GM23338 (cell line): ENCODE measurements around the gene INHBB. TPM values are rescaled to one million over a fixed set of nuclear protein-coding genes. Genes with fewer than 3 reads are reported as not detected.

ENCODE experiments used
- ATAC-seq: fragments of 200-7000 bp; cut with Tn5 transposase; 3 replicates; pipeline ENCODE4 v1.9.1; 2020
- DNase-seq: peaks from one replicate; pipeline ENCODE4 v3.0.0-alpha.2; 2015; ENCODE audit warnings: low spot score
- H2AFZ ChIP-seq: fragments of 200-600 bp; sonication (generic); 2 replicates; pipeline ENCODE4 v1.8.0; 2016; ENCODE audit warnings: antibody characterized with exemption, mild to moderate bottlenecking, moderate library complexity
- H3F3A ChIP-seq: fragments of 200-600 bp; sonication (generic); replicated peaks from 2 replicates; pipeline ENCODE4 v1.8.0; 2017; ENCODE audit warnings: antibody characterized with exemption, mixed run types, low read depth
- H3K27ac ChIP-seq: fragments of 200-600 bp; sonication (generic); 2 replicates; pipeline ENCODE4 v1.6.1; 2016; ENCODE audit warnings: low read depth
- H3K27me3 ChIP-seq: fragments of 200-600 bp; sonication (generic); 2 replicates; pipeline ENCODE4 v1.8.0; 2016; ENCODE audit warnings: mild to moderate bottlenecking, mixed run types, moderate library complexity; ENCODE audit not compliant: insufficient read depth
- H3K36me3 ChIP-seq: fragments of 200-600 bp; sonication (generic); 2 replicates; pipeline ENCODE4 v1.8.0; 2016; ENCODE audit warnings: mild to moderate bottlenecking; ENCODE audit not compliant: insufficient read depth
- H3K4me1 ChIP-seq: fragments of 200-600 bp; sonication (generic); 2 replicates; pipeline ENCODE4 v1.8.0; 2016; ENCODE audit warnings: mild to moderate bottlenecking, moderate library complexity; ENCODE audit not compliant: insufficient read depth
- H3K4me2 ChIP-seq: fragments of 200-600 bp; sonication (generic); 2 replicates; pipeline ENCODE4 v1.7.1; 2017; ENCODE audit warnings: mixed run types
- H3K4me3 ChIP-seq: fragments of 200-600 bp; sonication (generic); 2 replicates; pipeline ENCODE4 v1.6.1; 2016; ENCODE audit warnings: mixed run types
- H3K79me2 ChIP-seq: fragments of 200-600 bp; sonication (generic); replicated peaks from 2 replicates; pipeline ENCODE4 v1.8.0; 2017; ENCODE audit warnings: mild to moderate bottlenecking; ENCODE audit not compliant: insufficient read depth
- H3K9me2 ChIP-seq: fragments of 200-600 bp; sonication (generic); 2 replicates; pipeline ENCODE4 v1.8.0; 2017; ENCODE audit not compliant: insufficient read depth
- H4K20me1 ChIP-seq: fragments of 200-600 bp; sonication (generic); replicated peaks from 2 replicates; pipeline ENCODE4 v1.8.0; 2017; ENCODE audit warnings: mild to moderate bottlenecking; ENCODE audit not compliant: insufficient read depth
- H3K27ac Mint-ChIP-seq: 2 replicates; pipeline ENCODE4 v1.8.0; 2020; ENCODE audit warnings: inconsistent platforms, mild to moderate bottlenecking, moderate library complexity, mixed read lengths
- H3K27me3 Mint-ChIP-seq: 3 replicates; pipeline ENCODE4 v1.8.0; 2022; ENCODE audit warnings: low read depth, mild to moderate bottlenecking, moderate library complexity, mixed read lengths, inconsistent platforms; ENCODE audit not compliant: insufficient read depth, poor library complexity
- H3K36me3 Mint-ChIP-seq: 3 replicates; pipeline ENCODE4 v1.8.0; 2021; ENCODE audit warnings: low read depth, mild to moderate bottlenecking, inconsistent platforms, moderate library complexity, mixed read lengths
- H3K4me1 Mint-ChIP-seq: 3 replicates; pipeline ENCODE4 v1.8.0; 2020; ENCODE audit warnings: mild to moderate bottlenecking, inconsistent platforms, mixed read lengths
- H3K4me3 Mint-ChIP-seq: 3 replicates; pipeline ENCODE4 v1.8.0; 2021; ENCODE audit warnings: moderate library complexity, mild to moderate bottlenecking, inconsistent platforms, mixed read lengths
- H3K9me3 Mint-ChIP-seq: 3 replicates; pipeline ENCODE4 v1.8.0; 2020; ENCODE audit warnings: moderate library complexity, mild to moderate bottlenecking, inconsistent platforms, mixed read lengths
- CREB1 ChIP-seq: fragments of 250-450 bp; sonication (Bioruptor Pico); IDR thresholded peaks from 2 replicates; pipeline ENCODE4 v1.5.0; 2020; ENCODE audit warnings: low read depth, mild to moderate bottlenecking, moderate library complexity
- EZH2 ChIP-seq: fragments of 200-600 bp; sonication (generic); IDR thresholded peaks from one replicate; pipeline ENCODE4 v1.8.0; 2017; ENCODE audit warnings: antibody characterized with exemption, mild to moderate bottlenecking, low read depth; ENCODE audit not compliant: unreplicated experiment
- JUNB ChIP-seq: IDR thresholded peaks from one replicate; pipeline ENCODE4 v1.6.1; 2016; ENCODE audit warnings: antibody characterized with exemption; ENCODE audit not compliant: unreplicated experiment
- NANOG ChIP-seq: IDR thresholded peaks from 2 replicates; pipeline ENCODE4 v1.6.1; 2016; ENCODE audit warnings: antibody characterized with exemption, borderline replicate concordance
- POLR2AphosphoS5 ChIP-seq: IDR thresholded peaks from 2 replicates; pipeline ENCODE4 v1.6.1; 2016; ENCODE audit warnings: antibody characterized with exemption, low read depth
- ZNF114 ChIP-seq: fragments of 250-450 bp; sonication (Bioruptor Pico); IDR thresholded peaks from 2 replicates; pipeline ENCODE4 v1.5.0; 2020; ENCODE audit warnings: mild to moderate bottlenecking, moderate library complexity
- polyA plus RNA-seq: library from polyadenylated mRNA; unstranded; fragments of >200 nt; fragmentation: Nextera tagmentation; extraction: Ambion mirVana; gene quantifications from 2 replicates; pipeline ENCODE4 v1.2.1, GENCODE V29; 2016
- total RNA-seq: library from RNA; depleted of rRNA; stranded (reverse); fragments of >200 nt; shearing (Covaris generic); gene quantifications from 2 replicates; pipeline ENCODE4 v1.2.3, GENCODE V29; 2014
- TF ChIP-seq, protein P1 (sequence below): IDR thresholded peaks from 2 replicates; pipeline ENCODE4 v1.6.1; 2016; ENCODE audit warnings: antibody characterized with exemption
- TF ChIP-seq, protein P2 (sequence below): fragments of 250-450 bp; sonication (Bioruptor Pico); IDR thresholded peaks from 2 replicates; pipeline ENCODE4 v1.5.0; 2020; ENCODE audit warnings: mild to moderate bottlenecking, moderate library complexity
- TF ChIP-seq, protein P3 (sequence below): IDR thresholded peaks from one replicate; pipeline ENCODE4 v1.6.1; 2018; ENCODE audit warnings: antibody characterized with exemption; ENCODE audit not compliant: unreplicated experiment
- TF ChIP-seq, protein P4 (sequence below), 2 experiments: fragments of 200-600 bp in 1 of 2; sonication (generic) in 1 of 2; conservative IDR thresholded peaks; 2 replicates each; pipeline versions ENCODE4 v1.5.1 to v1.6.1; 2016 to 2017; ENCODE audit warnings: antibody characterized with exemption in 2 of 2, low read depth in 2 of 2, mild to moderate bottlenecking in 2 of 2, moderate library complexity in 1 of 2

Gene INHBB
- total and polyA plus RNA-seq, 2 experiments from 2014 or later, result 0.21 TPM; not detected in 1

DNA sequence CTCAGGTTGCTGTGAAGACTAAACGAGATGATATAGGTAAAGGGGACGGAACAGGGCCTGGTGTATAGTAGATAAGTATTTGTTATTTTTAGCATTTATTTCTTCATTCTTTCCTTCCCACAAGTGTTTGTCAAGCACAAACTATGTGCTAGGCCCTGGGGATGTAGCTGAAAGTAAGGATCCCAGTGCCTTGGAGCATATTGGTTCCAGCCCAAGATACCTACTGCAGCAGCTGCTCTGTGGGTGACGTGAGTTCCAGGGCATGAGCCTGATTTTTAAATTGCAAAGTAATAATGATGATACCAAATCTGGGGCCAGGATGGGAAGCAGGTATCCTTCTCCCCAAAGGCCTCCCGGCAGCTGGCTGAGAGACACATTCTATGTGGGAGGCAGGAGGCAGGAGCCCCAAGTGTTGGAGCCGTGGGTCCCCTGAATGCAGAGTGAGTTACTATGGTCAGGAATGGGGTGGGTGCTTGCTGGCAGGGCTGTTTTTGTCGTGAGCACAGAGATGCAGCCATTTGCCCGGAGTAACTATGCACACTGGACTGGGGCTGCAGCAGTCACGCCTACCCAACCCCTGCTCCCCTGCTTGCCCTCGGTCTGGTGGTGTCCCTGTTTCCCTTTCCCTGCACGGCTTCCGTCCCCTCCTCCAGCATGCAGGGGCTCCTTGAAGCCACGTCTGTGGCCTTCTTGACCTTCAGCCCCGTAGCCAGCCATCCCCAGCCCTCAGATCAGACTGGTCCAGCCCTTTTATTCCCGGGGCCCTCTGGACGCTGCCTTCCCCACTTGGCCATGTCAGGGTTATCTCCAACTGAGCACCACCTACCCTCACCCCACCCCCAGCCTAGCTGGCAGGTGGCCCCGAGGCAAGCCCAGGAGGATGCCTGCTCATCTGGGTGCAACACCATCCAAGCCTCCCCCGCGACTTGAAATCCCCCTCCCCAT, 52.4 kb downstream of the INHBB start:
- no peaks in the 10 kb centered on the region for H4K20me1 ChIP-seq
- ATAC-seq (no peak), DNase-seq (no peak)
- TF ChIP-seq, protein P1, sequence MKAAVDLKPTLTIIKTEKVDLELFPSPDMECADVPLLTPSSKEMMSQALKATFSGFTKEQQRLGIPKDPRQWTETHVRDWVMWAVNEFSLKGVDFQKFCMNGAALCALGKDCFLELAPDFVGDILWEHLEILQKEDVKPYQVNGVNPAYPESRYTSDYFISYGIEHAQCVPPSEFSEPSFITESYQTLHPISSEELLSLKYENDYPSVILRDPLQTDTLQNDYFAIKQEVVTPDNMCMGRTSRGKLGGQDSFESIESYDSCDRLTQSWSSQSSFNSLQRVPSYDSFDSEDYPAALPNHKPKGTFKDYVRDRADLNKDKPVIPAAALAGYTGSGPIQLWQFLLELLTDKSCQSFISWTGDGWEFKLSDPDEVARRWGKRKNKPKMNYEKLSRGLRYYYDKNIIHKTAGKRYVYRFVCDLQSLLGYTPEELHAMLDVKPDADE, result no peak
- TF ChIP-seq, protein P2, sequence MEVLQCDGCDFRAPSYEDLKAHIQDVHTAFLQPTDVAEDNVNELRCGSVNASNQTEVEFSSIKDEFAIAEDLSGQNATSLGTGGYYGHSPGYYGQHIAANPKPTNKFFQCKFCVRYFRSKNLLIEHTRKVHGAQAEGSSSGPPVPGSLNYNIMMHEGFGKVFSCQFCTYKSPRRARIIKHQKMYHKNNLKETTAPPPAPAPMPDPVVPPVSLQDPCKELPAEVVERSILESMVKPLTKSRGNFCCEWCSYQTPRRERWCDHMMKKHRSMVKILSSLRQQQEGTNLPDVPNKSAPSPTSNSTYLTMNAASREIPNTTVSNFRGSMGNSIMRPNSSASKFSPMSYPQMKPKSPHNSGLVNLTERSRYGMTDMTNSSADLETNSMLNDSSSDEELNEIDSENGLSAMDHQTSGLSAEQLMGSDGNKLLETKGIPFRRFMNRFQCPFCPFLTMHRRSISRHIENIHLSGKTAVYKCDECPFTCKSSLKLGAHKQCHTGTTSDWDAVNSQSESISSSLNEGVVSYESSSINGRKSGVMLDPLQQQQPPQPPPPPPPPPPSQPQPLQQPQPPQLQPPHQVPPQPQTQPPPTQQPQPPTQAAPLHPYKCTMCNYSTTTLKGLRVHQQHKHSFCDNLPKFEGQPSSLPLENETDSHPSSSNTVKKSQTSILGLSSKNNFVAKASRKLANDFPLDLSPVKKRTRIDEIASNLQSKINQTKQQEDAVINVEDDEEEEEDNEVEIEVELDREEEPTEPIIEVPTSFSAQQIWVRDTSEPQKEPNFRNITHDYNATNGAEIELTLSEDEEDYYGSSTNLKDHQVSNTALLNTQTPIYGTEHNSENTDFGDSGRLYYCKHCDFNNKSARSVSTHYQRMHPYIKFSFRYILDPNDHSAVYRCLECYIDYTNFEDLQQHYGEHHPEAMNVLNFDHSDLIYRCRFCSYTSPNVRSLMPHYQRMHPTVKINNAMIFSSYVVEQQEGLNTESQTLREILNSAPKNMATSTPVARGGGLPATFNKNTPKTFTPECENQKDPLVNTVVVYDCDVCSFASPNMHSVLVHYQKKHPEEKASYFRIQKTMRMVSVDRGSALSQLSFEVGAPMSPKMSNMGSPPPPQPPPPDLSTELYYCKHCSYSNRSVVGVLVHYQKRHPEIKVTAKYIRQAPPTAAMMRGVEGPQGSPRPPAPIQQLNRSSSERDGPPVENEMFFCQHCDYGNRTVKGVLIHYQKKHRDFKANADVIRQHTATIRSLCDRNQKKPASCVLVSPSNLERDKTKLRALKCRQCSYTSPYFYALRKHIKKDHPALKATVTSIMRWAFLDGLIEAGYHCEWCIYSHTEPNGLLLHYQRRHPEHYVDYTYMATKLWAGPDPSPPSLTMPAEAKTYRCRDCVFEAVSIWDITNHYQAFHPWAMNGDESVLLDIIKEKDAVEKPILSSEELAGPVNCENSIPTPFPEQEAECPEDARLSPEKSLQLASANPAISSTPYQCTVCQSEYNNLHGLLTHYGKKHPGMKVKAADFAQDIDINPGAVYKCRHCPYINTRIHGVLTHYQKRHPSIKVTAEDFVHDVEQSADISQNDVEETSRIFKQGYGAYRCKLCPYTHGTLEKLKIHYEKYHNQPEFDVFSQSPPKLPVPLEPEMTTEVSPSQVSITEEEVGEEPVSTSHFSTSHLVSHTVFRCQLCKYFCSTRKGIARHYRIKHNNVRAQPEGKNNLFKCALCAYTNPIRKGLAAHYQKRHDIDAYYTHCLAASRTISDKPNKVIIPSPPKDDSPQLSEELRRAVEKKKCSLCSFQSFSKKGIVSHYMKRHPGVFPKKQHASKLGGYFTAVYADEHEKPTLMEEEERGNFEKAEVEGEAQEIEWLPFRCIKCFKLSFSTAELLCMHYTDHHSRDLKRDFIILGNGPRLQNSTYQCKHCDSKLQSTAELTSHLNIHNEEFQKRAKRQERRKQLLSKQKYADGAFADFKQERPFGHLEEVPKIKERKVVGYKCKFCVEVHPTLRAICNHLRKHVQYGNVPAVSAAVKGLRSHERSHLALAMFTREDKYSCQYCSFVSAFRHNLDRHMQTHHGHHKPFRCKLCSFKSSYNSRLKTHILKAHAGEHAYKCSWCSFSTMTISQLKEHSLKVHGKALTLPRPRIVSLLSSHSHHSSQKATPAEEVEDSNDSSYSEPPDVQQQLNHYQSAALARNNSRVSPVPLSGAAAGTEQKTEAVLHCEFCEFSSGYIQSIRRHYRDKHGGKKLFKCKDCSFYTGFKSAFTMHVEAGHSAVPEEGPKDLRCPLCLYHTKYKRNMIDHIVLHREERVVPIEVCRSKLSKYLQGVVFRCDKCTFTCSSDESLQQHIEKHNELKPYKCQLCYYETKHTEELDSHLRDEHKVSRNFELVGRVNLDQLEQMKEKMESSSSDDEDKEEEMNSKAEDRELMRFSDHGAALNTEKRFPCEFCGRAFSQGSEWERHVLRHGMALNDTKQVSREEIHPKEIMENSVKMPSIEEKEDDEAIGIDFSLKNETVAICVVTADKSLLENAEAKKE, result no peak
- TF ChIP-seq CREB1 (CRISPR knock-in tag), result no peak
- TF ChIP-seq EZH2, result no peak
- no peak for TF ChIP-seq JUNB
- no peak for TF ChIP-seq ZNF114 (CRISPR knock-in tag)
- no peak for TF ChIP-seq NANOG
- TF ChIP-seq, protein P3, sequence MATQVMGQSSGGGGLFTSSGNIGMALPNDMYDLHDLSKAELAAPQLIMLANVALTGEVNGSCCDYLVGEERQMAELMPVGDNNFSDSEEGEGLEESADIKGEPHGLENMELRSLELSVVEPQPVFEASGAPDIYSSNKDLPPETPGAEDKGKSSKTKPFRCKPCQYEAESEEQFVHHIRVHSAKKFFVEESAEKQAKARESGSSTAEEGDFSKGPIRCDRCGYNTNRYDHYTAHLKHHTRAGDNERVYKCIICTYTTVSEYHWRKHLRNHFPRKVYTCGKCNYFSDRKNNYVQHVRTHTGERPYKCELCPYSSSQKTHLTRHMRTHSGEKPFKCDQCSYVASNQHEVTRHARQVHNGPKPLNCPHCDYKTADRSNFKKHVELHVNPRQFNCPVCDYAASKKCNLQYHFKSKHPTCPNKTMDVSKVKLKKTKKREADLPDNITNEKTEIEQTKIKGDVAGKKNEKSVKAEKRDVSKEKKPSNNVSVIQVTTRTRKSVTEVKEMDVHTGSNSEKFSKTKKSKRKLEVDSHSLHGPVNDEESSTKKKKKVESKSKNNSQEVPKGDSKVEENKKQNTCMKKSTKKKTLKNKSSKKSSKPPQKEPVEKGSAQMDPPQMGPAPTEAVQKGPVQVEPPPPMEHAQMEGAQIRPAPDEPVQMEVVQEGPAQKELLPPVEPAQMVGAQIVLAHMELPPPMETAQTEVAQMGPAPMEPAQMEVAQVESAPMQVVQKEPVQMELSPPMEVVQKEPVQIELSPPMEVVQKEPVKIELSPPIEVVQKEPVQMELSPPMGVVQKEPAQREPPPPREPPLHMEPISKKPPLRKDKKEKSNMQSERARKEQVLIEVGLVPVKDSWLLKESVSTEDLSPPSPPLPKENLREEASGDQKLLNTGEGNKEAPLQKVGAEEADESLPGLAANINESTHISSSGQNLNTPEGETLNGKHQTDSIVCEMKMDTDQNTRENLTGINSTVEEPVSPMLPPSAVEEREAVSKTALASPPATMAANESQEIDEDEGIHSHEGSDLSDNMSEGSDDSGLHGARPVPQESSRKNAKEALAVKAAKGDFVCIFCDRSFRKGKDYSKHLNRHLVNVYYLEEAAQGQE, result no peak
- TF ChIP-seq POLR2AphosphoS5, result no peak
- TF ChIP-seq, protein P4, sequence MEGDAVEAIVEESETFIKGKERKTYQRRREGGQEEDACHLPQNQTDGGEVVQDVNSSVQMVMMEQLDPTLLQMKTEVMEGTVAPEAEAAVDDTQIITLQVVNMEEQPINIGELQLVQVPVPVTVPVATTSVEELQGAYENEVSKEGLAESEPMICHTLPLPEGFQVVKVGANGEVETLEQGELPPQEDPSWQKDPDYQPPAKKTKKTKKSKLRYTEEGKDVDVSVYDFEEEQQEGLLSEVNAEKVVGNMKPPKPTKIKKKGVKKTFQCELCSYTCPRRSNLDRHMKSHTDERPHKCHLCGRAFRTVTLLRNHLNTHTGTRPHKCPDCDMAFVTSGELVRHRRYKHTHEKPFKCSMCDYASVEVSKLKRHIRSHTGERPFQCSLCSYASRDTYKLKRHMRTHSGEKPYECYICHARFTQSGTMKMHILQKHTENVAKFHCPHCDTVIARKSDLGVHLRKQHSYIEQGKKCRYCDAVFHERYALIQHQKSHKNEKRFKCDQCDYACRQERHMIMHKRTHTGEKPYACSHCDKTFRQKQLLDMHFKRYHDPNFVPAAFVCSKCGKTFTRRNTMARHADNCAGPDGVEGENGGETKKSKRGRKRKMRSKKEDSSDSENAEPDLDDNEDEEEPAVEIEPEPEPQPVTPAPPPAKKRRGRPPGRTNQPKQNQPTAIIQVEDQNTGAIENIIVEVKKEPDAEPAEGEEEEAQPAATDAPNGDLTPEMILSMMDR (conservative IDR thresholded peaks at IDR 0.05; ENCODE audit: low read depth in 2 of 2), result no peak
- H3K4me1 ChIP-seq, result 0 out of 2 replicates have a peak, but pooled peaks cover 6% of the 10 kb centered on the region
- H3K27ac Mint-ChIP-seq, result no peak overlapping the region
- H3K79me2 ChIP-seq, result no peaks in the 10 kb centered on the region
- H3K4me3 ChIP-seq, result no peak overlapping the region
- H3K9me2 ChIP-seq, result no peaks in the 10 kb centered on the region
- no peaks in the 10 kb centered on the region for H3F3A ChIP-seq
- H3K4me1 Mint-ChIP-seq, result peaks cover 11% of the 10 kb centered on the region
- H3K4me3 Mint-ChIP-seq, result no peak overlapping the region
- no peaks in the 10 kb centered on the region for H3K36me3 ChIP-seq
- H3K4me2 ChIP-seq, result no peak overlapping the region
- H3K27ac ChIP-seq, result no peak overlapping the region
- H3K27me3 ChIP-seq, result no peaks in the 10 kb centered on the region
- H3K36me3 Mint-ChIP-seq, result no peaks in the 10 kb centered on the region
- H2AFZ ChIP-seq, result no peak overlapping the region
- H3K9me3 Mint-ChIP-seq, result no peaks in the 10 kb centered on the region
- peaks cover 29% of the 10 kb centered on the region for H3K27me3 Mint-ChIP-seq
